BLaER1 treated with 17β-estradiol and CSF1 and Interleukin-3, amounts not matched to agents 10 nM and 100 nM (cell line): Measurements from ENCODE around the gene SS18L1.

Experiments
- H3K27ac ChIP-seq, 11 experiments: shearing (Covaris generic); formaldehyde crosslinking; 2 replicates each; pipeline ENCODE4 v1.8.1; 2022
- H3K27me3 ChIP-seq, 11 experiments: shearing (Covaris generic); formaldehyde crosslinking; 2 replicates each; pipeline ENCODE4 v1.8.1; 2022
- H3K36me3 ChIP-seq, 11 experiments: shearing (Covaris generic); formaldehyde crosslinking; 2 replicates each; pipeline ENCODE4 v1.8.1; 2022
- H3K4me1 ChIP-seq, 10 experiments: shearing (Covaris generic); formaldehyde crosslinking; 2 replicates each; pipeline ENCODE4 v1.8.1; 2022
- H3K4me2 ChIP-seq, 11 experiments: shearing (Covaris generic); formaldehyde crosslinking; 2 replicates each; pipeline ENCODE4 v1.8.1; 2022
- H3K4me3 ChIP-seq, 10 experiments: shearing (Covaris generic); formaldehyde crosslinking; 2 replicates each; pipeline ENCODE4 v1.8.1; 2022
- H3K9ac ChIP-seq, 11 experiments: shearing (Covaris generic); formaldehyde crosslinking; 2 replicates each; pipeline ENCODE4 v1.8.1; 2022
- H3K9me3 ChIP-seq, 11 experiments: shearing (Covaris generic); formaldehyde crosslinking; replicated peaks in 1 of 11; 2 replicates each; pipeline ENCODE4 v1.8.1; 2022
- H4K20me1 ChIP-seq, 11 experiments: shearing (Covaris generic); formaldehyde crosslinking; 2 replicates each; pipeline ENCODE4 v1.8.1; 2022
- Cebpa-rat ChIP-seq, 11 experiments: shearing (Covaris generic); IDR thresholded peaks; 2 replicates each; pipeline ENCODE4 v1.8.1; 2022

Gene SS18L1

DNA sequence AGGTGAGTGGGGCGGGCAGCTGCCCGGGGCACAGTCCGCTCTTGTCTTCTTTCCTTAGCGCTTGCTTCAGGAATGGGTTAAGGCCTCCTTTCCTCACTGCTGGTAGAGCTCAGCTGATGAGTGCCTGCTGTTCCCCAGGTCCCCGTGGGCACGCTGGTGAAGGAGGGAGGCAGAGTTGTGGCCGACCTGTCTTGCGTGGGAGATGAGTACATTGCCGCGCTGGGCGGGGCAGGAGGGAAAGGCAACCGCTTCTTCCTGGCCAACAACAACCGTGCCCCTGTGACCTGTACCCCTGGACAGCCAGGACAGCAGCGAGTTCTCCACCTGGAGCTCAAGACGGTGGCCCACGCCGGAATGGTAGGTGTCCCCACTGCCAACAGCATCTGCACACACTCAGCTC lies 54.9 kb downstream of the SS18L1 start:
- H3K9me3 ChIP-seq, result no peaks in the 10 kb centered on the region
- peaks cover 32 to 59% (median 42%) of the 10 kb centered on the region in 11 experiments for H3K36me3 ChIP-seq
- no peak for TF ChIP-seq Cebpa-rat (IDR thresholded peaks at IDR 0.05)
- no peak overlapping the region for H3K9ac ChIP-seq
- H3K4me2 ChIP-seq, result peak overlapping the region in 2 of 11 experiments; percentile 54 to 81; a peak in 1 of 22 replicates
- H3K27ac ChIP-seq, result peak overlapping the region in 2 of 11 experiments; percentile 26 to 40; a peak in 2 of 22 replicates
- H3K4me3 ChIP-seq, result no peak overlapping the region
- H3K4me1 ChIP-seq, result peaks cover 48 to 95% (median 76%) of the 10 kb centered on the region in 10 experiments
- peaks cover 25 to 73% (median 50%) of the 10 kb centered on the region in 11 experiments; a peak in 20 of 22 replicates for H4K20me1 ChIP-seq
- no peaks in the 10 kb centered on the region for H3K27me3 ChIP-seq

- no peak for TF ChIP-seq Cebpa-rat (IDR thresholded peaks at IDR 0.05)
- no peak overlapping the region for H3K9ac ChIP-seq
- peak overlapping the region in 2 of 11 experiments; percentile 54 to 81; a peak in 1 of 22 replicates for H3K4me2 ChIP-seq
- H3K36me3 ChIP-seq, result peaks cover 28 to 57% (median 40%) of the 10 kb centered on the region in 11 experiments
- peaks cover 50 to 95% (median 78%) of the 10 kb centered on the region in 10 experiments for H3K4me1 ChIP-seq
- peaks cover 22 to 73% (median 47%) of the 10 kb centered on the region in 11 experiments; a peak in 20 of 22 replicates for H4K20me1 ChIP-seq
- H3K27ac ChIP-seq, result peak overlapping the region in 1 of 11 experiments; percentile 40; a peak in 2 of 22 replicates
- H3K9me3 ChIP-seq, result no peaks in the 10 kb centered on the region
- no peaks in the 10 kb centered on the region for H3K27me3 ChIP-seq
- H3K4me3 ChIP-seq, result no peak overlapping the region
These were observed 55.4 kb downstream of the SS18L1 start for GRCh38 chr20:62198931-62199330.

GRCh38 chr20:62200491-62201172 lies 57.1 kb downstream of the SS18L1 start:
- H3K9me3 ChIP-seq, result no peaks in the 10 kb centered on the region
- H3K4me3 ChIP-seq, result peak overlapping the region in 7 of 10 experiments; percentile 22 to 47 (median 46); a peak in 11 of 20 replicates
- peaks cover 14 to 74% (median 33%) of the 10 kb centered on the region in 11 experiments; a peak in 19 of 22 replicates for H4K20me1 ChIP-seq
- H3K4me1 ChIP-seq, result peaks cover 37 to 95% (median 77%) of the 10 kb centered on the region in 10 experiments
- H3K36me3 ChIP-seq, result peaks cover 28 to 55% (median 40%) of the 10 kb centered on the region in 11 experiments
- peak overlapping the region in 10 of 11 experiments; percentile 19 to 74 (median 63); a peak in 19 of 22 replicates for H3K9ac ChIP-seq
- no peaks in the 10 kb centered on the region for H3K27me3 ChIP-seq
- peak overlapping the region; percentile 79 to 100 (median 97) for H3K4me2 ChIP-seq
- H3K27ac ChIP-seq, result peak overlapping the region in 8 of 11 experiments; percentile 63 to 83 (median 76); a peak in 16 of 22 replicates
- no peak for TF ChIP-seq Cebpa-rat (IDR thresholded peaks at IDR 0.05)

DNA sequence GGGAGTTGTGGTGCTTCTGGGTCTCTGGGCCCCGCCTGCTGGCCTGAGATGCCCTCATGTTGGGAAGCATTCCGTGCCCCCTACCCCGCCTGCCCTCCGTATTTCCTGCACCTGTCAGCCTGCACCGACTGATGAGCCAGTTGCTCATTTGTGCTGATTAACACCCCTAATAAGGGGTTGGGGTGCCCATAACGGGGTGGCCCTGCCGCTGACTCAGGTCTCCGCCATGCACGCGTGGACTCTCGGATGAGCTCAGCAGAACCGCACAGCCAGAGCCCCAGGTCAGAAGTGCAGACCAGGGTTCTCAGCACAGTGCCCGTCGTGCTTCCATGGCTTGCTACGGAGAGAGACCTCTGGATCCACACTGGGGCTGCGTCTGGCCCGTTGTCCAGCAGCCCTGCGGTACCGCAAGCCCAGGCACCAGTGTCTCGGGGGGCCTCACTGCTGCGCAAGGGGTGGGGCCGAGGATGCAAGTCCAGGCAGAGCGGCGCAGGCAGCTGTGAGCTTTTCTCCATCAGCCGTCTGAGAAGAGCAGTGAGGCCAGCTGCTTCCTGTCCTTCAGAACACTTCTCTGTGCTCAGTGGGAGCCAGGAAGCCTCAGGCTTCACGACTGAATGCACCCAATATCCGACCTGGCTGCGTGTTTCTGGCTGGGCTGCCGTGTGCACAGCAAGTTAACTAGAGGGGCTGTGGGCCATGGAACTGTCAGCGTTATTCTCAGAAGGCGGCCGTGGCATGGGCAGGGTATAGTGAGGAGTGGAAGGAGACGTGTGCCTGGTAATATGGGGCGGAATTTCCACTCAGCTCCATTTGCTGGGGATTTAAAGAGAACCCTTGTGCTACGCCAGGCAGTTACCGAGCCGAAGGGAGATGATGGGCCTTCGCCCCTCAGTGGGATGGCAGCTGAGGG lies 57.9 kb downstream of the SS18L1 start:
- Histone ChIP-seq H3K4me2 (peak overlapping the region; percentile 79 to 100 (median 97)), H4K20me1 (peaks cover 7 to 74% (median 32%) of the 10 kb centered on the region in 11 experiments; a peak in 19 of 22 replicates), H3K9ac (peak overlapping the region; percentile 9 to 74 (median 59); a peak in 19 of 22 replicates), H3K36me3 (peaks cover 28 to 48% (median 40%) of the 10 kb centered on the region in 11 experiments), H3K4me3 (peak overlapping the region in 7 of 10 experiments; percentile 22 to 47 (median 46); a peak in 12 of 20 replicates), H3K4me1 (peaks cover 37 to 94% (median 75%) of the 10 kb centered on the region in 10 experiments), H3K27ac (peak overlapping the region in 9 of 11 experiments; percentile 10 to 83 (median 72); a peak in 17 of 22 replicates), H3K27me3 (no peaks in the 10 kb centered on the region), H3K9me3 (no peaks in the 10 kb centered on the region)
- TF ChIP-seq Cebpa-rat (IDR thresholded peaks at IDR 0.05), result peak in 4 of 11 experiments; percentile 7 to 81 (median 55); a peak in 6 of 22 replicates

DNA sequence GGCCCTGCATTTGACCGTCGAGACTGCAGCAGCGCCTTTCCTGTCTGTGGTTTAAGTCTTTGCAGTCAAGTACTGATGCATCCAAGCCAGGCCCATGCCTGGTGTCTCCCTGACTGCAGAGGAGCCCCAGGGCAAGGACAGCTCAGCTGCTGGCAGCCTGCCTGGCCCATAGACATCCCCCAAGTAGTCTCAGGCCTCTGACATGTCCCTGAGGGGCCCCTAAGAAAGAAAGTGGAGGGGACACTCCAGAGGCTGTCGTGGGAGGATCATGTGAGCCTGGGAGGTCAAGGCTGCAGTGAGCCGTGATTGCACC lies 58.5 kb downstream of the SS18L1 start:
- Histone ChIP-seq H4K20me1 (peaks cover 7 to 75% (median 30%) of the 10 kb centered on the region in 11 experiments; a peak in 18 of 22 replicates), H3K4me3 (peak overlapping the region in 7 of 10 experiments; percentile 22 to 47 (median 45); a peak in 11 of 20 replicates), H3K9me3 (no peaks in the 10 kb centered on the region), H3K4me1 (peaks cover 37 to 88% (median 74%) of the 10 kb centered on the region in 10 experiments), H3K27me3 (no peaks in the 10 kb centered on the region), H3K9ac (peak overlapping the region in 9 of 11 experiments; percentile 6 to 74 (median 67); a peak in 15 of 22 replicates), H3K36me3 (peaks cover 28 to 41% (median 37%) of the 10 kb centered on the region in 11 experiments), H3K4me2 (peak overlapping the region; percentile 79 to 100 (median 97)), H3K27ac (peak overlapping the region in 9 of 11 experiments; percentile 10 to 83 (median 72); a peak in 17 of 22 replicates)
- TF ChIP-seq Cebpa-rat (IDR thresholded peaks at IDR 0.05), result no peak

- peaks cover 37 to 86% (median 76%) of the 10 kb centered on the region in 10 experiments for H3K4me1 ChIP-seq
- H4K20me1 ChIP-seq, result peaks cover 7 to 81% (median 30%) of the 10 kb centered on the region in 11 experiments; a peak in 18 of 22 replicates
- no peaks in the 10 kb centered on the region for H3K27me3 ChIP-seq
- peak overlapping the region in 6 of 10 experiments; percentile 3 to 41 (median 30); a peak in 10 of 20 replicates for H3K4me3 ChIP-seq
- no peak for TF ChIP-seq Cebpa-rat (IDR thresholded peaks at IDR 0.05)
- H3K9ac ChIP-seq, result peak overlapping the region in 9 of 11 experiments; percentile 38 to 74 (median 67); a peak in 16 of 22 replicates
- peak overlapping the region; percentile 82 to 100 (median 97) for H3K4me2 ChIP-seq
- H3K27ac ChIP-seq, result peak overlapping the region in 8 of 11 experiments; percentile 44 to 83 (median 76); a peak in 16 of 22 replicates
- H3K9me3 ChIP-seq, result no peaks in the 10 kb centered on the region
- H3K36me3 ChIP-seq, result peaks cover 22 to 34% (median 29%) of the 10 kb centered on the region in 11 experiments
These were observed 59.3 kb downstream of the SS18L1 start for GRCh38 chr20:62202676-62203377.

DNA sequence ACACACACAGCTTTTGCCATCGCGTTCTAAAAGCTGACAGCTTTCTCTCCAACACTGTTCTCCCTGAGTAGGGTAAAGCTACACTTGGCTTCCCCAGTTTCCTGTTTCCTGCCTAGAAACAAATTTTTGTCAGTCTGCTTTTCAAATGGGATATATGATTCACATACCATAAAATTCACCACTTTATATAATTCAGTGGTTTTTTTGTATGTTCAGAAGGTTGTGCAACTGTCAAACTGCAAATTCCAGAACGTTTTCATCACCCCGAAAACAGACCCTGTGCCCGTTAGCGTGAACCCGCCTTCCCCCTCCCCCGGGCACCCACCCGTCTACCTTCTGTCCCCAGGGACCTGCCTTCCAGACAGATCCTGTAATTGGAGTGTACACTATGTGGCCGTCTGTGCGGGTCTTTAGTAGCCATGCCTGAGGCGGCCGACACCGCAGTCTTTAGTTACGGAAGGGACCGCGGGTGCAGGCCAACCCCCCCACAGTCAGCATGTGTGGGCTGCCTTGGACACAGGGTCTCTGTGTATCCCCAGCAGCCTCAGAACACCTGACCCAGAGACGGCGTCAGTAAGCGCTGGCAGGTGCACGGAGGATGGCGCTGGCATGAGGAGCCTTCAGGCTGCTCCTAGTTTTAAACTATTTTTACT lies 59.9 kb downstream of the SS18L1 start:
- H3K9ac ChIP-seq, result peak overlapping the region in 9 of 11 experiments; percentile 38 to 74 (median 67); a peak in 17 of 22 replicates
- peaks cover 7 to 80% (median 30%) of the 10 kb centered on the region in 11 experiments; a peak in 18 of 22 replicates for H4K20me1 ChIP-seq
- H3K4me3 ChIP-seq, result peak overlapping the region in 6 of 10 experiments; percentile 3 to 41 (median 30); a peak in 9 of 20 replicates
- peaks cover 37 to 83% (median 75%) of the 10 kb centered on the region in 10 experiments for H3K4me1 ChIP-seq
- peak in 3 of 11 experiments; percentile 20 to 30 (median 23); a peak in 1 of 22 replicates for TF ChIP-seq Cebpa-rat (IDR thresholded peaks at IDR 0.05)
- peak overlapping the region; percentile 82 to 100 (median 97) for H3K4me2 ChIP-seq
- H3K27ac ChIP-seq, result peak overlapping the region in 8 of 11 experiments; percentile 44 to 83 (median 76); a peak in 16 of 22 replicates
- peaks cover 16 to 27% (median 22%) of the 10 kb centered on the region in 11 experiments for H3K36me3 ChIP-seq
- no peaks in the 10 kb centered on the region for H3K9me3 ChIP-seq
- no peaks in the 10 kb centered on the region for H3K27me3 ChIP-seq
